ENCODE measurements around the gene CACNA1E. TPM values are rescaled to one million over a fixed set of nuclear protein-coding genes. Genes with fewer than 3 reads are reported as not detected.

CACNA1E gene
- under 0.01 TPM for total RNA-seq

GRCh38 chr1:181483285-181484195 lies at the start of gene CACNA1E:
CACNA1E (plus strand) TSS chr1:181483517; CDS start chr1:181483745, 228 bp downstream.
- DNase-seq (ENCODE audit: low read depth in 2 of 3, low spot score in 2 of 3), result no peak

DNA sequence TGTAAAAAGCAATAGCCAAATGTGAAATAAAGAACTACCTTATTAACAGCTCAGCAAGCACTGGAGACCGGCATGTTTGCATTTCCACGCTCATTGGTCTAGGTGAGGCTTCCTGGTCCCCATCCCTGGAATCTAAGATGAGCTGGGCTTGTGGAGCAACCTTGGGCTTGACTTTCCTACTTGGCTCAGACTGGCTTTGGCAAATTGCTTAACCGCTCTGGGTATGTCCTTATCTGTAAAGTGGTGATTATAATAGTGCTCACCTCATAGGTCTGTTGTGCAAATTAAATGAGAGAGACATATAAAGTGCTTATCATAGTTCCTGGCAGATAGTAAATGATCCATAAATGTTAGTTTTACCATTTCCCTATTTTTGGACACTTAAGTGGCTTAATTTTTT lies 49.4 kb upstream of the CACNA1E start:
- DNase-seq (ENCODE audit: low read depth in 2 of 3, low spot score in 2 of 3), result no peak

GRCh38 chr1:181438013-181438412 lies 45.3 kb upstream of the CACNA1E start:
- DNase-seq (ENCODE audit: low read depth in 2 of 3, low spot score in 2 of 3), result no peak

DNA sequence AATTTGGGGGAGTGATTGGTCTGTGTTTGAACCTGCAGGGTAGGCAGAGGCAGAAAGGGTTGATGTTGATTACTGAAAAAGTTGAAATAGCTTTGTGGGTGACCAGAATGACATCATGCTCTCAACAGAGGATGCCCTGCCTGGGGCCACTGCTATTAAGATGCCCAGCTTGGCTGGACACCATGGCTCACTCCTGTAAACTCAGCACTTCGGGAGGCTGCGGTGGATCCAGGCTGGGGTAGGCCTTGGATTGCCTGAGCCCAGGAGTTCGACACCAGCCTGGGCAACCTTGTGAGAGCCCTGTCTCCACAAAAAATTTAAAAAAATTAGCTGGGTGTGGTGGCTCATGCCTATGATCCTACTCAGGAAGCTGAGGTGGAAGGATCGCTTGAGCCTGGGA lies 42.8 kb upstream of the CACNA1E start:
- DNase-seq (ENCODE audit: low read depth in 2 of 3, low spot score in 2 of 3), result no peak

- DNase-seq (ENCODE audit: low read depth in 2 of 3, low spot score in 2 of 3), result no peak
Observed at GRCh38 chr1:181442181-181442525, 41.2 kb upstream of the CACNA1E start.

DNA sequence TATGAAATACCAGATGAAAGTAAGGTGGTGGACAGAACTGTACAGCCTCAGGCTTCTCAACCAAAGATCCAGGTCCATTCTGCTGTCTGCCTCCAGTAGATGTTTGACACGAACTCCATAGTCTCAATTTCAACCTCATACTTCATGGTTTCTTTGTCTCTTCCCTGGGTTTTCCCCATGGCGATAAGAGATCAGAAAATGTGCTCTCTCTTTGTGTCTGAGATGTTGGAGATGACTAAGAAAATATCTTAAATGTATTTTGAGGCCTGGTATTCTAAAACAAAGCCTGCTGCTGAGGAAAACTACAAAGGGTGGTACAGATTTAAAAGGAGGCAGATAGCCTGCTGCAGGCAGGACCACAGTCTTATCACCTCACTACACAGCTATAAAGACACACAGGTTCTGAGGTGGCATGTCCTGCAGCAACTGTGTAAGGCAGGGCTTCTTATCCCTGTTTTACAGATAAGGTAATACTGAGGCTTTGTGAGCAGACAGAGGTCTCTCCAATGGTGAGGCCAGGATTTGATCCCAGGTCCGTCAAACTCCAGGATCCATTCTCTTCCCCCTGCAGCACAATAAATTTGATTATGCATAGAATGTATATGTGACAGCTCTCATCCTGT lies 40.0 kb upstream of the CACNA1E start:
- no peak for DNase-seq (ENCODE audit: low read depth in 2 of 3, low spot score in 2 of 3)

DNA sequence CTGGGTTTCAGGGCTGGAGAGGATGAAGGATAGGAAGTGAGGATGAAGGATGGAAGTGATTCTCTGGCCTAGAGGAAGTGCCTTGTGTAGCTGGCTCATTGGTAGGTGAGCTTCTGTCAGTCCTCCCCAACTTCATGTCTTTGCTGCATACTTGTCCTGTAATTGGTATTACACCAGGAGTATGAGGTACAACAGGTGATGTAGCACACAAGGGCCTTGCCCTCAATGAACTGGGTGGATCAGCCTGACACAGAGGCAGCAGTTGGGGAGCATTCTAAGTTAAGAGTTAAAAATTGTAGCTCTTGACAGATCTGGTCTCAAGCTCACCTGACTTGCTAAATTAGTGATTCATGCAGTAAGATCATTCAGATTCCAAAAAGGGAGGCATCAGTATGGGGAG lies 37.9 kb upstream of the CACNA1E start:
- DNase-seq (ENCODE audit: low read depth in 2 of 3, low spot score in 2 of 3), result no peak

DNA sequence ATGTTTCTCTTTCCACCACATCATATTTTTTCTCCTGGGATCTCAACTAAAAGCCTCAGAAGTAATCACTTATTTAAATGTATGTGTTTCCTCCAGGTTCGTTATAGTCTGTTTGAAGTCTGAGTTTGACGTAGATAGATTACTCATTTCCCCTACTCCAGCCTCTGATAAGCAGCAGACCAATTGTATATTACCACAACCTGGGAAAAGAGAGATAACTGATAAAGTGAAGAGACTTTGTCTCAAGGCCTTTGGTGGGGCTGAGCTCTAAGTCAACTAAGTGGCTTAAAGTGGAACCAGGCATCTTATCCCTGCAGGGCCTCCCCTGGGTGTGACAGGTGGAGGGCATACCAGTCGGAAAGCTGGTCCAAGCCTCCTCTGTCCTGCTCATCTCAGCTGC lies 34.9 kb upstream of the CACNA1E start:
- DNase-seq (ENCODE audit: low read depth in 2 of 3, low spot score in 2 of 3), result no peak

- no peak for DNase-seq (ENCODE audit: low read depth in 2 of 3, low spot score in 2 of 3)
Observed at GRCh38 chr1:181451661-181452230, 31.6 kb upstream of the CACNA1E start.

GRCh38 chr1:181452746-181453145 lies 30.6 kb upstream of the CACNA1E start:
- no peak for DNase-seq (ENCODE audit: low read depth in 2 of 3, low spot score in 2 of 3)

DNA sequence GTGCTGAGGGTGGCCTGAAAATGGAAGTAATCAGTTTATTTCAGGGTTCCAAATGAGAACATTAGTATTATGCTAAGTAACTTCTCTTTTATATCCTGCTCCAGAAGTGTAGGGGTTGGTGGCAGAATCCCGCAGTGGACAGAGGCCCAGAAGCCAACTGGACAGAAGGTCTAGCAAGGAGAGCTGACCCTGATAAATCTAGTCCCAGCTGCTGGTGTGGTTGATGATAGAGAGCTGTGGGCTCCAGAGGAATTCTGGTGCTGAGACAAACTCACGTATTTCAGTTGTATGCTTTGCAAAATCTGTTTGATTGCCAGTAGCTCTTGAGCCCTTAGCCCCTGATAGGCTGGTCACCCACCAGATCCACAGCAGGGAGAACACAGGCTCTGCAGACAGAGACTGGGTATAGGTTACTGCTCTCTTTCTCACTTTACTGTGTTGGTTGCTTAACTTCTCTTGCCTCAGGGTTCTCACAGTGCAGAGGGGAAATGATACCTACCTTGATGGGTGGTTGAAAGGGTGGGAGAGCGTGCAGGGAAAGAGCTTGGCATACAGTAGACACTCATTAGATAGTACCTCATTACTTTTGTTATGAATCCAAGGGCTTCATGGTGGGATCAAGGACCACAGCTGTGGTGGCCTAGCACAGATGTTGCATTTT lies 29.6 kb upstream of the CACNA1E start:
- no peak for DNase-seq (ENCODE audit: low read depth in 2 of 3, low spot score in 2 of 3)

GRCh38 chr1:181456551-181456950 lies 26.8 kb upstream of the CACNA1E start:
- DNase-seq (ENCODE audit: low read depth in 2 of 3, low spot score in 2 of 3), result no peak

DNA sequence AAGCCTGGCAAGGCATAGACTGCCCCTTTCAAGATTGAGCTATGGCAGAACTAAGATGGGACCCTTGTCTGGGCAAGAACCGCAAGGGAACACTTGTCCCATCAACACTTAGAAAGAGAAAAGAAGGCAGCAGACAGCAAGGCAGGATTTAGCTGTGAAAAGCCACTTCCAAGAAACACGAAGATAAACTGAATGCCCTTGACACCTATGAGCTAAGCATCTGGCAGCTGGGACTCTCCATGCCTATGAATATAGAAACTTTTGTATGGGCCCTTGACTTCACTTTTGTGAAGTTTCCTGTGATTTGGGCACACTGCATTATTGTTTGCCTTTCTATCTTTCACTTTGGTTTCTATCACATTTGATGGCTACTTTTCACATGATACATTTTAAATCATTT lies 24.9 kb upstream of the CACNA1E start:
- DNase-seq (ENCODE audit: low read depth in 2 of 3, low spot score in 2 of 3), result no peak

- DNase-seq (ENCODE audit: low read depth in 2 of 3, low spot score in 2 of 3), result no peak
Observed at GRCh38 chr1:181459067-181459466, 24.2 kb upstream of the CACNA1E start.

- no peak for DNase-seq (ENCODE audit: low read depth in 2 of 3, low spot score in 2 of 3)
Observed at GRCh38 chr1:181469829-181470228, 13.5 kb upstream of the CACNA1E start.

GRCh38 chr1:181475580-181475979 lies 7.7 kb upstream of the CACNA1E start:
- no peak for DNase-seq (ENCODE audit: low read depth in 2 of 3, low spot score in 2 of 3)

- DNase-seq (ENCODE audit: low read depth in 2 of 3, low spot score in 2 of 3), result no peak
Observed at GRCh38 chr1:181476581-181476980, 6.7 kb upstream of the CACNA1E start.

- no peak for DNase-seq (ENCODE audit: low read depth in 2 of 3, low spot score in 2 of 3)
Observed at GRCh38 chr1:181478306-181478705, 5.0 kb upstream of the CACNA1E start.

DNA sequence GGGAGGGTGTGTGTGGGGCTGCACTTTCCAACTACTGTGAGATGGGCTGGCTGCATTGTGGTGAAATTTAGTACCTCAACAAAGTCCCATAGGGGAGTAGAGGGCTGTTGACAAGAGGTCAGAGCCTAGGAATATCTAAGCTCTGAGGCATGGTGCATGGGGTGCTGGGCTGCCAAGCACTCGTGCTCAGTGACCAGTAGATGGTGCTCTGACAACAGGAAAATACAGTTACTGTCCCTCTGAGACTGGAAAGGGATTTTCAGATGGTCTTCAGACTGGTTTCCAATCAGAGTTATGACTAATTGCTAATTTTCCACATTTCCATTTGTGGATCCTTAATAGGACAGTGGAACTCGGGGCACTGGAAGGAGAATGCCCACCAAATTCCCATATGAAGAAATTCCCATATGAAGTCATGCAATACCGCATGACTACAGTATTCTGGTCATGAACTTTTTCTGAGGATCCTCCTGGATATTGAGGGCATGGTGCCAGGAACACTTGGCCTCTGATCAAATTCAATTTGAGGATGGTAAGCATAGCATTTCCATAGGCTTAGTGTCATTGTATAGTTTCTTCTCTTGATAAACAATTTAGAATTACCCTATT lies 4.1 kb upstream of the CACNA1E start:
- DNase-seq (ENCODE audit: low read depth in 2 of 3, low spot score in 2 of 3), result peak in 2 of 3 donors; percentile 33 to 64

DNA sequence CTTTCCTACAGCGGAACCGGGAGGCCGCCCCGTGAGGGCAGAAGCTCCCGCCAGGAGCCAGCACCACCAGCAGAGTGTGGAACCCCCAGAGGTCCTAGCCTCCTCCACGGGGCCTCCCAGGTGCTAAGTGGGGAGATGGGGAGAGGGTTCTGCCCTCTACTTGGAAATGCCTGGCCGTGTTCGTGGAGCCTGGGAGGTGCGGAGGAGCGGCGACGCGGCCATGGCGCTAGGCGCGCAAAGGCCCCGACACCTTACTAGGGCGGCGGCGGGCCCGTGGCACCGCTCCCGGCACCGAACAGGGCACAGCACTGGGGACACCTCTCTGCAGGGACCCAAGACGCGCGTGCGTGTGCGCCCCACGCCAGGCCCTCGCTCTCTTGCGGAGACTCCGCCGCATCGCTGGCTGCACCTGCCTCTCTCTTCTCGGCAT lies 1.3 kb upstream of the CACNA1E start:
- DNase-seq (ENCODE audit: low read depth in 2 of 3, low spot score in 2 of 3), result no peak
